Measurements from ENCODE around the gene CRKL. TPM values are rescaled to one million over a fixed set of nuclear protein-coding genes. Genes with fewer than 3 reads are reported as not detected.
A peak's percentile ranks its signal among the peaks of the same experiment; 100 is the strongest.

CRKL gene
- total RNA-seq, 1 experiment from 2014 or later, result 25.0 TPM

DNA sequence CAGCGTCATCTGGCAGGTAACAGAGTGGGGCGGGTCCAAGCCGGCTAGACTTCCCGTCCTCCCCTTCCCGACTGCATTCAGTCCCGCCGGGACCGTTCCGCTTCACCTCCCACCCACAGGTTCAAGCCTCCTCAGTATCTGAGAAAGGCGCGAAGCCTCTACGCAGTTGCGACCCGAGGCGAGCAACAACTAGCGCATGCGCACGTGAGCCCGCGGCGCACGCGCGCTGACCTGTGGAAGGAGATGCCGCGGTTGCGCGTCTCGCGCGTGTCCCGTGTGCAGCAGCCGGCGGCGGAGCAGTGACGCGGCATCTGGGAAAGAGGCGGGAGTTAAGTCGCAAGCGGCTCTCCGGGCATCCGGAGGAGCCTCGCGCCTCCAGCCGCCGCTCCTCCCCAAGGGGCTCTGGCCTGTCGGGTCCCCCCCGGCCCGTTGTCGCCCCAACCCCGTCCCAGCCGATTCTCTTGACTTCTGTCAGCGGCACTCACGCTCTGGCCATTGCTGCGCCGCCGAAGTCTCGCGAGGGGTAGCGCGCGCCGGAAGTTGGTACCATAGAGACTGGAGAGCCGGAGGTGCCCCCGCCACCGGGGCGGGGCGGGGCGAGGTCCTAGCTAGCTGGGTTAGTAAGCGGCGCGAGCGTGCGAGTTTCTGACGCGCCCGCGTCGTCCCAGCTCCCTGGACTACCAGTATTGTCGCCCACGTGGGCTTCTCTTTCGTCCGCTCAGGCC lies 84.6 kb downstream of the CRKL start, which contains the start of gene THAP7:
TSS of gene THAP7 (minus strand) at position 518 of the 725 bp plus-strand sequence. CDS start at position 311, 207 bp downstream.
- Histone ChIP-seq H3K27me3 (no peaks in the 10 kb centered on the region), H3K9me3 (no peaks in the 10 kb centered on the region), H3K4me3 (peak within 1 kb of the TSS; percentile 96), H3K36me3 (peaks cover 31% of the 10 kb centered on the region)
- peak; percentile 96 for DNase-seq

Other genes with a start within 250 kb of the CRKL start
- gene SERPIND1, start 143.3 kb upstream of the CRKL start, total RNA-seq (2014; rRNA removed; shearing (Covaris generic); ENCODE audit: low replicate concordance), result not detected in 2 replicates
- gene PI4KA, start 58.6 kb upstream of the CRKL start, total RNA-seq (2014; rRNA removed; shearing (Covaris generic); ENCODE audit: low replicate concordance), result 19.7 and 24.3 TPM in 2 replicates
- 9.1 and 10.0 TPM in 2 replicates for gene SNAP29, start 58.4 kb upstream of the CRKL start, total RNA-seq (2014; rRNA removed; shearing (Covaris generic); ENCODE audit: low replicate concordance)
- gene AIFM3, start 49.8 kb downstream of the CRKL start, total RNA-seq (2014; rRNA removed; shearing (Covaris generic); ENCODE audit: low replicate concordance), result 0.56 TPM in 1 of 2 replicates, not detected in the other
- 21.2 and 25.3 TPM in 2 replicates for gene LZTR1, start 64.9 kb downstream of the CRKL start, total RNA-seq (2014; rRNA removed; shearing (Covaris generic); ENCODE audit: low replicate concordance)
- 33.8 and 46.5 TPM in 2 replicates for gene THAP7, start 84.7 kb downstream of the CRKL start, total RNA-seq (2014; rRNA removed; shearing (Covaris generic); ENCODE audit: low replicate concordance)
- gene P2RX6, start 97.8 kb downstream of the CRKL start, total RNA-seq (2014; rRNA removed; shearing (Covaris generic); ENCODE audit: low replicate concordance), result 1.1 and 10.0 TPM in 2 replicates
- not detected in 2 replicates for gene SLC7A4, start 115.2 kb downstream of the CRKL start, total RNA-seq (2014; rRNA removed; shearing (Covaris generic); ENCODE audit: low replicate concordance)
- gene LRRC74B, start 128.5 kb downstream of the CRKL start, total RNA-seq (2014; rRNA removed; shearing (Covaris generic); ENCODE audit: low replicate concordance), result not detected in 2 replicates

Data from MG63 (cell line).